ENCODE measurements around the gene LRRC10B.

Gene LRRC10B

GRCh38 chr11:61550665-61551227, 42.2 kb downstream of the LRRC10B start:
- no peak overlapping the region for H3K4me3 ChIP-seq (ENCODE audit: control insufficient read depth, low read depth, low read length)
- no peak for DNase-seq (ENCODE audit: low read depth)

GRCh38 chr11:61551634-61552033, 43.1 kb downstream of the LRRC10B start:
- no peak for TF ChIP-seq CTCF (IDR thresholded peaks at IDR 0.05; ENCODE audit: control insufficient read depth, insufficient read depth, low read depth, low read length, missing control alignments)
- DNase-seq (ENCODE audit: low read depth), result peak; percentile 4
- no peak overlapping the region for H3K4me3 ChIP-seq (ENCODE audit: control insufficient read depth, low read depth, low read length)

More at GRCh38 chr11:61550665-61551227, 42.2 kb downstream of the LRRC10B start:
- no peak for TF ChIP-seq CTCF (IDR thresholded peaks at IDR 0.05; ENCODE audit: control insufficient read depth, insufficient read depth, low read depth, low read length, missing control alignments)

- H3K4me3 ChIP-seq (ENCODE audit: control insufficient read depth, low read depth, low read length), result no peak overlapping the region
- TF ChIP-seq CTCF (IDR thresholded peaks at IDR 0.05; ENCODE audit: control insufficient read depth, insufficient read depth, low read depth, low read length, missing control alignments), result no peak
- DNase-seq (ENCODE audit: low read depth), result no peak
These were observed 43.6 kb downstream of the LRRC10B start for GRCh38 chr11:61552108-61552635.

- no peak for DNase-seq (ENCODE audit: low read depth)
- TF ChIP-seq CTCF (IDR thresholded peaks at IDR 0.05; ENCODE audit: control insufficient read depth, insufficient read depth, low read depth, low read length, missing control alignments), result no peak
- H3K4me3 ChIP-seq (ENCODE audit: control insufficient read depth, low read depth, low read length), result no peak overlapping the region
These were observed 45.0 kb downstream of the LRRC10B start for GRCh38 chr11:61553373-61554171.

GRCh38 chr11:61554172-61554988, 45.8 kb downstream of the LRRC10B start:
- H3K4me3 ChIP-seq (ENCODE audit: control insufficient read depth, low read depth, low read length), result no peak overlapping the region
- DNase-seq (ENCODE audit: low read depth), result no peak
- no peak for TF ChIP-seq CTCF (IDR thresholded peaks at IDR 0.05; ENCODE audit: control insufficient read depth, insufficient read depth, low read depth, low read length, missing control alignments)

Measured in AG09309 (cell line).